Measurements from ENCODE around the gene ARMC2.

The ARMC2 gene

GRCh38 chr6:108940741-108941140 lies 92.5 kb downstream of the ARMC2 start:
- no peak overlapping the region for H3K27ac ChIP-seq (ENCODE audit: low read depth, low read length, poor library complexity, severe bottlenecking)
- H3K27me3 ChIP-seq (ENCODE audit: insufficient read depth, low read length): no peaks in the 10 kb centered on the region; the same call in 1 of the 2 replicates
- no peaks in the 10 kb centered on the region for H3K9me2 ChIP-seq (ENCODE audit: low read depth, low read length)
- H4K20me1 ChIP-seq (ENCODE audit: insufficient read depth, low read length): no peaks in the 10 kb centered on the region
- TF ChIP-seq EZH2 (IDR thresholded peaks at IDR 0.05; ENCODE audit: borderline replicate concordance, low read length) (no peak), CTCF (IDR thresholded peaks at IDR 0.05; ENCODE audit: low read length) (no peak)
- H3K9ac ChIP-seq (ENCODE audit: low read length): no peak overlapping the region
- H3K36me3 ChIP-seq (ENCODE audit: insufficient read depth, low read length): no peaks in the 10 kb centered on the region
- H3K4me2 ChIP-seq (ENCODE audit: low read length): no peak overlapping the region
- H3F3A ChIP-seq (ENCODE audit: insufficient read depth, low read length): no peaks in the 10 kb centered on the region
- peaks cover 50% of the 10 kb centered on the region for H3K4me1 ChIP-seq (ENCODE audit: insufficient read depth, low read length, severe bottlenecking)
- no peak overlapping the region for H2AFZ ChIP-seq (ENCODE audit: low read length)
- no peak overlapping the region for H3K4me3 ChIP-seq (ENCODE audit: low read depth, low read length, poor library complexity, severe bottlenecking)
- no peaks in the 10 kb centered on the region for H3K9me3 ChIP-seq (ENCODE audit: low read length)
- H3K79me2 ChIP-seq (ENCODE audit: insufficient read depth, low read length): no peaks in the 10 kb centered on the region

GRCh38 chr6:108941281-108941680 lies 93.1 kb downstream of the ARMC2 start:
- Histone ChIP-seq H2AFZ (ENCODE audit: low read length) (no peak overlapping the region), H3K4me3 (ENCODE audit: low read depth, low read length, poor library complexity, severe bottlenecking) (no peak overlapping the region), H3K27ac (ENCODE audit: low read depth, low read length, poor library complexity, severe bottlenecking) (no peak overlapping the region), H4K20me1 (ENCODE audit: insufficient read depth, low read length) (no peaks in the 10 kb centered on the region), H3F3A (ENCODE audit: insufficient read depth, low read length) (no peaks in the 10 kb centered on the region), H3K4me1 (ENCODE audit: insufficient read depth, low read length, severe bottlenecking) (peaks cover 50% of the 10 kb centered on the region), H3K36me3 (ENCODE audit: insufficient read depth, low read length) (no peaks in the 10 kb centered on the region), H3K9ac (ENCODE audit: low read length) (no peak overlapping the region), H3K27me3 (ENCODE audit: insufficient read depth, low read length) (no peaks in the 10 kb centered on the region; the same call in 1 of the 2 replicates), H3K4me2 (ENCODE audit: low read length) (no peak overlapping the region), H3K79me2 (ENCODE audit: insufficient read depth, low read length) (no peaks in the 10 kb centered on the region), H3K9me3 (ENCODE audit: low read length) (no peaks in the 10 kb centered on the region), H3K9me2 (ENCODE audit: low read depth, low read length) (no peaks in the 10 kb centered on the region)
- no peak for TF ChIP-seq EZH2 (IDR thresholded peaks at IDR 0.05; ENCODE audit: borderline replicate concordance, low read length)
- no peak for TF ChIP-seq CTCF (IDR thresholded peaks at IDR 0.05; ENCODE audit: low read length)

DNA sequence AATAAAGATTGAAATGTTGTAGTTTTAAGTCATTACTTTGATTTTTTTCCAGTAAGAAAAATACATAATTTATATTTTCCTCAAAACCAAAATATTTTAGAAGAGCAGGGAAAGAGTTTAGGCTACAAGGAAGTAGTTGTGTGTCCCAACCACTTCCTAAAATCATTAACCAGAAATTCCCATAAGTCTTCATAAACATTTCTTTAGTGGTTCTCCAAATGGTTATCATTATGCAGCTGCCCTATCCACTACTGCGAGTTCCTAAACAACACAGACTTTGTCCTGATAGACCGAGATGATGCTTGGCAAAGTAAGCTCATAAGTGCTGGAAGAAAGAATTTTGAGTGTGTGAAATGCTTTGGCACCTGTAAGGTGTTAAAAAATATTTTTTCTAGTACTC lies 93.6 kb downstream of the ARMC2 start:
- no peaks in the 10 kb centered on the region for H4K20me1 ChIP-seq (ENCODE audit: insufficient read depth, low read length)
- H3K4me1 ChIP-seq (ENCODE audit: insufficient read depth, low read length, severe bottlenecking): peaks cover 50% of the 10 kb centered on the region
- TF ChIP-seq EZH2 (IDR thresholded peaks at IDR 0.05; ENCODE audit: borderline replicate concordance, low read length) (no peak), CTCF (IDR thresholded peaks at IDR 0.05; ENCODE audit: low read length) (no peak)
- no peaks in the 10 kb centered on the region for H3K36me3 ChIP-seq (ENCODE audit: insufficient read depth, low read length)
- no peak overlapping the region for H3K4me2 ChIP-seq (ENCODE audit: low read length)
- H3F3A ChIP-seq (ENCODE audit: insufficient read depth, low read length): no peaks in the 10 kb centered on the region
- no peak overlapping the region for H2AFZ ChIP-seq (ENCODE audit: low read length)
- H3K9ac ChIP-seq (ENCODE audit: low read length): no peak overlapping the region
- H3K79me2 ChIP-seq (ENCODE audit: insufficient read depth, low read length): no peaks in the 10 kb centered on the region
- no peak overlapping the region for H3K27ac ChIP-seq (ENCODE audit: low read depth, low read length, poor library complexity, severe bottlenecking)
- no peak overlapping the region for H3K4me3 ChIP-seq (ENCODE audit: low read depth, low read length, poor library complexity, severe bottlenecking)
- H3K27me3 ChIP-seq (ENCODE audit: insufficient read depth, low read length): no peaks in the 10 kb centered on the region; the same call in 1 of the 2 replicates
- H3K9me3 ChIP-seq (ENCODE audit: low read length): no peaks in the 10 kb centered on the region
- H3K9me2 ChIP-seq (ENCODE audit: low read depth, low read length): no peaks in the 10 kb centered on the region

Data from OCI-LY1 (cell line).